ENCODE data around the gene PXK.

DNA sequence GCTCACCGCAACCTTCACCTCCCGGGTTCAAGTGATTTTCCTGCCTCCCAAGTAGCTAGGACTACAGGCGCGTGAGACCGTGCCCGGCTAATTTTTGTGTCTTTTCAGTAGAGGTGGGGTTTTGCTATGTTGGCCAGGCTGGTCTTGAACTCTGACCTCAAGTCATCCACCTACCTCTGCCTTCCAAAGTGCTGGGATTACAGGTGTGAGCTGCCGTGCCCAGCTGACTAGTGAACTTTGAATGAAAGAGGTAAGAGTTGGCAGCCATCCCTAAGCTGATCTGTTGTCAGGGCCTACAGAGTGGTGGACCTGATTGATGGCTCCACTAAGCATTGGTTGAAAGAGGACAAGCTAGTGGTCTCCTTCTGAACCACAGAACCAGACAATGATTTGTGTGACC lies 15.3 kb downstream of the PXK start:
- TF ChIP-seq, protein P1, sequence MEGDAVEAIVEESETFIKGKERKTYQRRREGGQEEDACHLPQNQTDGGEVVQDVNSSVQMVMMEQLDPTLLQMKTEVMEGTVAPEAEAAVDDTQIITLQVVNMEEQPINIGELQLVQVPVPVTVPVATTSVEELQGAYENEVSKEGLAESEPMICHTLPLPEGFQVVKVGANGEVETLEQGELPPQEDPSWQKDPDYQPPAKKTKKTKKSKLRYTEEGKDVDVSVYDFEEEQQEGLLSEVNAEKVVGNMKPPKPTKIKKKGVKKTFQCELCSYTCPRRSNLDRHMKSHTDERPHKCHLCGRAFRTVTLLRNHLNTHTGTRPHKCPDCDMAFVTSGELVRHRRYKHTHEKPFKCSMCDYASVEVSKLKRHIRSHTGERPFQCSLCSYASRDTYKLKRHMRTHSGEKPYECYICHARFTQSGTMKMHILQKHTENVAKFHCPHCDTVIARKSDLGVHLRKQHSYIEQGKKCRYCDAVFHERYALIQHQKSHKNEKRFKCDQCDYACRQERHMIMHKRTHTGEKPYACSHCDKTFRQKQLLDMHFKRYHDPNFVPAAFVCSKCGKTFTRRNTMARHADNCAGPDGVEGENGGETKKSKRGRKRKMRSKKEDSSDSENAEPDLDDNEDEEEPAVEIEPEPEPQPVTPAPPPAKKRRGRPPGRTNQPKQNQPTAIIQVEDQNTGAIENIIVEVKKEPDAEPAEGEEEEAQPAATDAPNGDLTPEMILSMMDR (IDR thresholded peaks at IDR 0.05): no peak
- no peak for TF ChIP-seq POLR2A (IDR thresholded peaks at IDR 0.05)
